Ascending aorta (tissue), 2 donors: ENCODE results near the gene MAP3K7CL. TPM values are rescaled to one million over a fixed set of nuclear protein-coding genes. Genes with fewer than 3 reads are reported as not detected.

Experiments used
- DNase-seq, 2 donors: peaks; one replicate each; pipeline ENCODE4 v3.0.0-alpha.2; 2019; ENCODE audit warnings: low spot score in 2 of 2
- H3K27ac ChIP-seq, 2 donors: fragments of 200-600 bp; sonication (generic); one replicate each; pipeline ENCODE4 v1.5.1; 2016 to 2017; ENCODE audit warnings: mild to moderate bottlenecking in 1 of 2
- H3K27me3 ChIP-seq: fragments of 200-600 bp; sonication (generic); one replicate; pipeline ENCODE4 v1.5.1; 2017
- H3K36me3 ChIP-seq, 2 donors: fragments of 200-600 bp; sonication (generic); one replicate each; pipeline ENCODE4 v1.5.1; 2016
- H3K4me1 ChIP-seq, 2 donors: fragments of 200-600 bp; sonication (generic); one replicate each; pipeline ENCODE4 v1.5.1; 2016 to 2017; ENCODE audit warnings: mild to moderate bottlenecking in 1 of 2
- H3K4me3 ChIP-seq, 2 donors: fragments of 200-600 bp; sonication (generic); one replicate each; pipeline ENCODE4 v1.5.1; 2016 to 2017; ENCODE audit warnings: mild to moderate bottlenecking in 1 of 2
- H3K9me3 ChIP-seq, 2 donors: fragments of 200-600 bp; sonication (generic); one replicate each; pipeline ENCODE4 v1.5.1; 2016
- intact Hi-C: fragments of 100-400 bp; cut with DNase I; formaldehyde crosslinking; loops from one replicate; pipeline ENCODE4 v1.15.1; 2023
- total RNA-seq: library from RNA; depleted of rRNA; stranded (reverse); fragments of >200 nt; gene quantifications from one replicate; pipeline ENCODE4 v1.1.0, GENCODE V29; 2016
- TF ChIP-seq, protein P1 (sequence below), 3 experiments: fragments of 200-600 bp in 2 of 3; fragments of 450-650 bp in 1 of 3; sonication (generic) in 2 of 3; IDR thresholded peaks; one replicate each; pipeline ENCODE4 v1.5.1; 2016 to 2019; ENCODE audit warnings: antibody characterized with exemption in 3 of 3, mild to moderate bottlenecking in 1 of 3, moderate library complexity in 1 of 3

MAP3K7CL gene
- total RNA-seq, 1 donor from 2014 or later = 6.9 TPM

GRCh38 chr21:29146726-29147125, 16.3 kb downstream of the MAP3K7CL start:
- Histone ChIP-seq H3K9me3 (no peaks in the 10 kb centered on the region), H3K4me3 (no peak overlapping the region), H3K27ac (peak overlapping the region; percentile 69 to 78), H3K27me3 (no peaks in the 10 kb centered on the region), H3K36me3 (no peaks in the 10 kb centered on the region), H3K4me1 (peaks cover 0 to 25% of the 10 kb centered on the region in 2 donors)
- no peak for DNase-seq
- intact Hi-C loops = no loop called here
- TF ChIP-seq, protein P1, sequence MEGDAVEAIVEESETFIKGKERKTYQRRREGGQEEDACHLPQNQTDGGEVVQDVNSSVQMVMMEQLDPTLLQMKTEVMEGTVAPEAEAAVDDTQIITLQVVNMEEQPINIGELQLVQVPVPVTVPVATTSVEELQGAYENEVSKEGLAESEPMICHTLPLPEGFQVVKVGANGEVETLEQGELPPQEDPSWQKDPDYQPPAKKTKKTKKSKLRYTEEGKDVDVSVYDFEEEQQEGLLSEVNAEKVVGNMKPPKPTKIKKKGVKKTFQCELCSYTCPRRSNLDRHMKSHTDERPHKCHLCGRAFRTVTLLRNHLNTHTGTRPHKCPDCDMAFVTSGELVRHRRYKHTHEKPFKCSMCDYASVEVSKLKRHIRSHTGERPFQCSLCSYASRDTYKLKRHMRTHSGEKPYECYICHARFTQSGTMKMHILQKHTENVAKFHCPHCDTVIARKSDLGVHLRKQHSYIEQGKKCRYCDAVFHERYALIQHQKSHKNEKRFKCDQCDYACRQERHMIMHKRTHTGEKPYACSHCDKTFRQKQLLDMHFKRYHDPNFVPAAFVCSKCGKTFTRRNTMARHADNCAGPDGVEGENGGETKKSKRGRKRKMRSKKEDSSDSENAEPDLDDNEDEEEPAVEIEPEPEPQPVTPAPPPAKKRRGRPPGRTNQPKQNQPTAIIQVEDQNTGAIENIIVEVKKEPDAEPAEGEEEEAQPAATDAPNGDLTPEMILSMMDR (IDR thresholded peaks at IDR 0.05) = no peak

GRCh38 chr21:29148530-29148929, 18.1 kb downstream of the MAP3K7CL start:
- no peaks in the 10 kb centered on the region for H3K36me3 ChIP-seq
- intact Hi-C loops = no loop called here
- DNase-seq = no peak
- no peaks in the 10 kb centered on the region for H3K9me3 ChIP-seq
- no peak overlapping the region for H3K4me3 ChIP-seq
- H3K27ac ChIP-seq = peak overlapping the region in 1 of 2 donors; percentile 58
- H3K27me3 ChIP-seq = no peaks in the 10 kb centered on the region
- H3K4me1 ChIP-seq = peaks cover 0 to 25% of the 10 kb centered on the region in 2 donors
- TF ChIP-seq, protein P1 (IDR thresholded peaks at IDR 0.05) = no peak

DNA sequence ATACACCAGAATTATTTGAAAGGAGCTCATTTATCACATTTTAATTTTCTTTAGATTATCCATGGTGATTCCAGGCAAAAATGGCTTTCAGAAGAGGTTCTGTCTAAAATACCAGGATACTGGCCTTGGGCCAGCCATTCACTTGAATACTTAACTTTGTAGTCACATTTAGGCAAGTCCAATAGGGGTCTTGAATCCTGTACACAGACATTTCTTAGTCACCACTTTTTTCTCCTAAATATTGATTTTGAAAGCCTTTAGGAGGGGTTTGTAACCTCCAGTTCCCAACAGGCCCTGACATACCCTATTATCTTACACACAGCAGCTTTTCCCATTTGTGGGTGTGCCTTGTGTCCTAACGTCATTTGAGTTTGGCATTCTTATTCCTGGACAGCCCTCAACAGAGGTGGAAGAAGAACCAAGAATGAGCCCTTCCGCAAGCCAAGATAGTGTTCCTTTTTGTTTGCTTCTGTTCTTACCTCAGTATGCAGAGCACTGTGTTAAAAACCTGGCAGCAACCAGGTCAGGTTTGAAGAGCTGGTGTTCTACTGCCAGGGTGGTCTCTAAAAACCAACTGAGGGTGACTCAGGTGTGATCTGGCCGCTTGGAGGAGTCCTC, 19.5 kb downstream of the MAP3K7CL start:
- no peaks in the 10 kb centered on the region for H3K9me3 ChIP-seq
- TF ChIP-seq, protein P1 (IDR thresholded peaks at IDR 0.05) = no peak
- no peak for DNase-seq
- H3K4me3 ChIP-seq = no peak overlapping the region
- intact Hi-C loops = no loop called here
- H3K36me3 ChIP-seq = no peaks in the 10 kb centered on the region
- no peaks in the 10 kb centered on the region for H3K27me3 ChIP-seq
- H3K4me1 ChIP-seq = peaks cover 0 to 17% of the 10 kb centered on the region in 2 donors
- H3K27ac ChIP-seq = peak overlapping the region; percentile 10 to 58

- Histone ChIP-seq H3K4me1 (peaks cover 0 to 7% of the 10 kb centered on the region in 2 donors), H3K27ac (no peak overlapping the region), H3K36me3 (no peaks in the 10 kb centered on the region), H3K27me3 (no peaks in the 10 kb centered on the region), H3K9me3 (no peaks in the 10 kb centered on the region), H3K4me3 (no peak overlapping the region)
- TF ChIP-seq, protein P1 (IDR thresholded peaks at IDR 0.05) = no peak
- intact Hi-C loops = no loop called here
- DNase-seq = no peak
Observed at GRCh38 chr21:29151931-29152330, 21.5 kb downstream of the MAP3K7CL start.

DNA sequence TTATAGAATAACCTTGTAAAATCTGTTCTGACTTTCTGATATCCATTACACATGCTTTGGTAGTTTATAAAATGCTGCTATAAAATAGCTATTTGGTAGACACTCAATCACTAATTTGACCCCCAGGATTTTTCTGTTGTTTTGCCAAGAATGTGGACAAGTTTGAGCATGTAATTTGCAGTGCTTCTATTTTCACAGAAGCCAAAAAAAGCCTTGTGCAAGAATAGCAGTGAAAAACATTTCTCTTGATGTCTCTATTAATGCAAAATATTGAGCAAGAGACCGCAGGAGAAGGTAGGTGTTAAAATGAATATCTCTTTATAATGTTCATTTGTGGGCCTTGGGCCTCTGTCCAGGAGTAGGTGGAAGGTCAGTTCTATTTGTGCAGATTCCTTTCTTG, 22.5 kb downstream of the MAP3K7CL start:
- H3K4me3 ChIP-seq = no peak overlapping the region
- TF ChIP-seq, protein P1 (IDR thresholded peaks at IDR 0.05) = no peak
- no peak for DNase-seq
- peaks cover 0 to 7% of the 10 kb centered on the region in 2 donors for H3K4me1 ChIP-seq
- no peaks in the 10 kb centered on the region for H3K27me3 ChIP-seq
- no peak overlapping the region for H3K27ac ChIP-seq
- intact Hi-C loops = no loop called here
- no peaks in the 10 kb centered on the region for H3K36me3 ChIP-seq
- no peaks in the 10 kb centered on the region for H3K9me3 ChIP-seq
